NCI-H748 (cell line): Measurements from ENCODE around the gene PIK3C2A.
"Not testable (repeated sequence)": the region's sequence is repeated elsewhere in the genome, so short reads cannot be mapped to it uniquely, and the experiment has no call there.

Experiments
- DNase-seq: peaks from one replicate; lab custom pipeline; 2025; ENCODE audit not compliant: unreplicated experiment; lab: John Stamatoyannopoulos, UW

PIK3C2A gene

GRCh38 chr11:17207317-17208256 is at the start of gene PIK3C2A:
Gene PIK3C2A, minus strand, starts transcription at chr11:17207986. Its CDS starts 38,245 bp downstream, at chr11:17169741.
- peak; percentile 98 for DNase-seq

GRCh38 chr11:17257196-17257595 is 49.4 kb upstream of the PIK3C2A start:
- no peak for DNase-seq

- DNase-seq, result no peak
These were observed 48.7 kb upstream of the PIK3C2A start for GRCh38 chr11:17256512-17256911.

- DNase-seq, result no peak
These were observed 44.9 kb upstream of the PIK3C2A start for GRCh38 chr11:17252704-17253103.

GRCh38 chr11:17250561-17251350 is 43.0 kb upstream of the PIK3C2A start:
- no peak for DNase-seq

- DNase-seq, result no peak
These were observed 36.3 kb upstream of the PIK3C2A start for GRCh38 chr11:17244046-17244445.

- not testable (repeated sequence) for DNase-seq
These were observed 35.2 kb upstream of the PIK3C2A start for GRCh38 chr11:17242954-17243353.

- no peak for DNase-seq
These were observed 33.0 kb upstream of the PIK3C2A start for GRCh38 chr11:17240780-17241179.

GRCh38 chr11:17239927-17240326 is 32.1 kb upstream of the PIK3C2A start:
- DNase-seq, result not testable (repeated sequence)

GRCh38 chr11:17238377-17238776 is 30.6 kb upstream of the PIK3C2A start:
- DNase-seq, result no peak

GRCh38 chr11:17233101-17233500 is 25.3 kb upstream of the PIK3C2A start:
- no peak for DNase-seq

GRCh38 chr11:17230867-17231851 is 23.4 kb upstream of the PIK3C2A start:
- DNase-seq, result no peak

- DNase-seq, result no peak
These were observed 21.8 kb upstream of the PIK3C2A start for GRCh38 chr11:17229481-17230152.

GRCh38 chr11:17228186-17228925 is 20.6 kb upstream of the PIK3C2A start:
- not testable (repeated sequence) for DNase-seq

- DNase-seq, result no peak
These were observed 16.9 kb upstream of the PIK3C2A start for GRCh38 chr11:17224727-17225126.

GRCh38 chr11:17221968-17222367 is 14.2 kb upstream of the PIK3C2A start:
- DNase-seq, result no peak

GRCh38 chr11:17219016-17219415 is 11.2 kb upstream of the PIK3C2A start:
- DNase-seq, result no peak

- DNase-seq, result no peak
These were observed 10.6 kb upstream of the PIK3C2A start for GRCh38 chr11:17218403-17218802.

GRCh38 chr11:17217401-17217800 is 9.6 kb upstream of the PIK3C2A start:
- no peak for DNase-seq
